GM11168 (cell line): ENCODE measurements around the gene RBM20.

Experiments
- in situ Hi-C: fragments of 300-500 bp; cut with MboI; formaldehyde crosslinking; loops from one replicate; pipeline ENCODE4 v1.12.0; 2022; ENCODE audit warnings: low sequenced_read_pairs; ENCODE audit not compliant: unreplicated experiment

RBM20 gene

DNA sequence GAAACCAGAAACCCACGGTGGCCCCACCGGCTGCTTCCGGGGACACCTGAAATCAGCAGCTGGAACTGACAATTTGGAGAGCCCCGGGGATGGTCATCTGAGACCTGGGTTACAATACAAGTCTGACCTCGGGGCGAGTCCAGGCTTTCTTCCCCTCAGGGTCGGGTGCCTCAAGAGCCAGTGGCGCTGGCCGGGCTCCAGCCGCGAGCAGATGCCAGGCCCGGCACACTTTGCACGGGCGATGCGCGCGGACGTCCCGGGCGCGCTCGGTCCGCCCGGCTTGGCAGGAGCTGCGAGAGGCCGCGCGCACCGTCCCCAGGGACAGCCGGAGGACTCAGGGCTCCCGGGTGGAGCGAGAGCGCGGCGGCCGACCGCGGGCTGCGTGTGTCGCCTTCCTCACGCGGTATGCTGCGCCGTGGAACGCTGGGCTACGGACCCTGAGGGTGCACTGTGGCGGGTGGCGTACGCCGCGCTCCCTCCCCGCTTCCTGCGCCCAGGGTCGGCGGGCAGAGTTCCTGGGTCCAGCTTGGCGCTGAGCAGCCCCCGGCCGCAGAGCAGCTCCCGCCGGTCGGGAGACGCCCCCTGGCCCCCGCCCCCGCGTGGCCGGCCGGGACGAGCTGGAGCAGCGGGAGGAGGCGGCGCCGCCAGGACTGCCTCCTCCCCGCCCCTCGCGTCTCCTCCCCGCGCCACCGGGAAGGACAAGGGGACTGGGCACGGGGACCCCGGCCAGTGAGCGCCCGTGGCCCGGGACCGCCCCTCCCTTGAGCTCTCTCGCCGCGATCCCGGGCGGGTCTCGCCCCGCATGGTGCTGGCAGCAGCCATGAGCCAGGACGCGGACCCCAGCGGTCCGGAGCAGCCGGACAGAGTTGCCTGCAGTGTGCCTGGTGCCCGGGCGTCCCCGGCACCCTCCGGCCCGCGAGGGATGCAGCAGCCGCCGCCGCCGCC, at the start of gene RBM20:
TSS of gene RBM20 (plus strand) at position 684 of the 945 bp plus-strand sequence. CDS start at position 803, 119 bp downstream.
- in situ Hi-C loops = no loop called here

DNA sequence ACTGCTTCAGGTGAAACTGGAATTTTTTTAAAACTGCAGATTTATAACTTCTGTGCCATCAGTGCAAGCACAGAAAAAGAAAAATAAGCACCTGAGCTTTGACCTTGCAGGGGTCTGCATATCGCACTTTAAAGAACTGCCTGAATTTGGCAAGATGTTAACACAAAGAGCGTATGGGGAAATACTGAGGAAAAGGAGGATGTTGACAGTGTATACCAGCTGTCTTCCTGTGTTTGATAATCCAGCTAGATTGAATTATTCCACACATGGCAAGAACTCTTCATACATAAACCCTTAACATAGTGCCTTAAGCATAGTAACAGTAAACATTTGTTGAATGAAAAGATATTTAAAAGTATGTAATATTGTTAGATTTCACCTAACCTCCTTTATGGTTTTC, 46.7 kb upstream of the RBM20 start:
- in situ Hi-C loops = no loop called here

DNA sequence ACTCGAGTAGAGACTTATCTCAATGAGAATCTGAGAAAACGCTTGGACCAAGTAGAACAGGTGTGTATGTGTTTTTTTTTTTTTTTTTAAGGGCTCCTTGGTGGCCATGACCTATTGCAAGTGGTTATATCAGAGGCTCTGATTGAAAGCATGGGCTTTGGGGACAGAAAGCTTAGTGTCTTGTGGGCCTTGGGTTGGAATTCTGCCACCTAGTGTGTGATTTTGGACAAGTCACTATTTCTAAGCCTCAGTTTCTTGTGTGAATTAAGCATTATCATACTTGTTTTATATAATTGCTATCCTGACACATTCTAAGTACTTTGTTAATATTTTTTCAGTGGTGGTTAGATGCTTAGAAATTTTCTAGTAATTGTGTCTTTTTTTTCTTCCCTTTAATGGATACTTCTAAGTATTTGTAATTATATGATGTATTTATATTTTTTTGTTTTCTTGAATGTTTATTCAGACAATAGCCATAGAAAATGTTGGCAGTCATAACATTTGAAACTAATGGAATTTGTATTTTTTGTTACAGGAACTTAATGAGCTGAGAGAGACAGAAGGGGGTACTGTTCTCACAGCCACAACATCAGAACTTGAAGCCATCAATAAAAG, 43.5 kb upstream of the RBM20 start:
- in situ Hi-C loops = loop anchor here (25.0 kb wide), 1 partner anchor 287 kb away; no protein-coding TSS in a partner anchor

DNA sequence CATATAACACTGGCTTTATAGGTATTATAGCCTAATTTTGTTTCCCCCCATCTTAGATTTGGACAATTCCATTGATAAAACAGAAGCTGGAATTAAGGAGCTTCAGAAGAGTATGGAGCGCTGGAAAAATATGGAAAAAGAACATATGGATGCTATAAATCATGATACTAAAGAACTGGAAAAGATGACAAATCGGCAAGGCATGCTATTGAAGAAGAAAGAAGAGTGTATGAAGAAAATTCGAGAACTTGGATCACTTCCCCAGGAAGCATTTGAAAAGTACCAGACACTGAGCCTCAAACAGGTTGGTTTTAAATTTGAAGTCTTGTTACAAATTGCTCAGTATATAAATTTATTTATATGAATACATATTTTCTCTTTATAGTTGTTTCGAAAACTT, 42.6 kb upstream of the RBM20 start:
- in situ Hi-C loops = loop anchor here (25.0 kb wide), 1 partner anchor 286 kb away; no protein-coding TSS in a partner anchor

DNA sequence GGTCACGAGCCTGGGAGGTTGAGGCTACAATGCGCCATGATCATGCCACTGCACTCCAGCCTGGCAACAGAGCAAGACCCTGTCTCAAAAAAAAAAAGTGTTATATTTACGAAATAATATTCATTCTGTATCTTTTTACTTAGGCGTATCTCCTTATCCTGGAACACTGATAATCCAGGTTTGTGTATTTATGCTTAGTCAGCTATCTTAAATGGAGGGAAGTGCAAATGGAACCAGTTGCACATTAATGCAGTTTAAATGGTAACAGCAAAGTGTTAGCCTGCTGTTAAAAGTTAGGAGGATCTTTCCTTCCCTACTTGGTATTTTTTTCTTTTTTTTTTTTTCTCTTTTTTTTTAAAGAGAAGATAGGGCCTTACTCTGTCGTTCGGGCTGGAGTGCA, 36.0 kb upstream of the RBM20 start:
- in situ Hi-C loops = loop anchor here (25.0 kb wide), 1 partner anchor 279 kb away; no protein-coding TSS in a partner anchor

DNA sequence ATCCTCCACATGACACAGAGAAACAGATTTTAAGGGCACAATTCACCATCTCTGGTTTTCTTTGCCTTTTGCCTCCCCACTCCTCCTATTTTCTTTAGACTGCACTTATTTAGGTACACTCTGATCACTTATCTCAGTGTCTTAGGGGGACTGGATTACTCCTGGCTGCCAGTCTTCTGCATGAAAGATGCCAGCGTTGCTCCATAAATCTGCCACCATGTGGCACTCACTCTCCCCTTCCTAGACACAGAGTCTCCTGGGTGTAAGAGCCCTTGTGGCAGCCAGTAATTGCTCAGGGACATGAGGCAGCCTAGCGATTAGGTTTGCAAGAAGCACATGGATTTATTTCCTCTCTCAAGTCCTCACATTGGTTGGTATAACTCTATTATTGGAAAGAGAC, 34.5 kb upstream of the RBM20 start:
- in situ Hi-C loops = loop anchor here (5.0 to 25.0 kb wide), 2 partner anchors 48 to 278 kb away; no protein-coding TSS in a partner anchor

DNA sequence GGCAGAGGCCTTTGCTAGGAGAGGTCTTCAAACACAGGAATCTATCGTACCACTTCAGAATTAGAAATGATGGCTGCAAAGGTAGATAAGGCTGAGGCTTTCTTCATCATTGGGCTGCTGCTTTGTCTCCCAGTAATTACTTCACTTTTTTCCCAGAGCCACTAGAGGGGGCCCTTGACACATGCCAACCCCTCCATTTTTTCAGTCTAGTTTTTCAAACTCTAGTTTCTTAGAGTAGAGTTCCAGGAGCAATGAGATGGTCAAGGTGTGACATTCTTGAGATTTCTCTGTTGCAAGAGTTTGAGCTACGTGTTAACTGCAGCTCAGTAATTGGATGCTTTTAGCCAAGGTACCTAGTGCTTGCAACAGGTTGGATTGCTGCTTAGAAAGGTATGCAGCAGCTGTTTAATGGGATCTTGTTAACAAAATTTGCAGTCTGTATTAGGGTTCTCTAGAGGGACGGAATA, 33.8 kb upstream of the RBM20 start:
- in situ Hi-C loops = loop anchor here (5.0 to 25.0 kb wide), 2 partner anchors 47 to 277 kb away; no protein-coding TSS in a partner anchor

DNA sequence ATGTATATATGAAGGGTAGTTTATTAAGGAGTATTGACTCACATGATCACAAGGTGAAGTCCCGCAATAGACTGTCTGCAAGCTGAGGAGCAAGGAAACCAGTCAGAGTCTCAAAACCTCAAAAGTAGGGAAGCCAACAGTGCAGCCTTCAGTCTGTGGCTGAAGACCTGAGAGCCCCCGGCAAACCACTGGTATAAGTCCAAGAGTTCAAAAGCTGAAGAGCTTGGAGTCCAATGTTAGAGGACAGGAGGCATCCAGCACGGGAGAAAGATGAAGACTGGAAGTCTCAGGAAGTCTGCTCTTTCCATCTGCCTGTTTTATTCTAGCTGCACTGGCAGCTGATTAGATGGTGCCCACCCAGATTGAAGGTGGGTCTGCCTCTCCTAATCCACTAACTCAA, 33.4 kb upstream of the RBM20 start:
- in situ Hi-C loops = loop anchor here (5.0 to 25.0 kb wide), 2 partner anchors 47 to 277 kb away; no protein-coding TSS in a partner anchor

DNA sequence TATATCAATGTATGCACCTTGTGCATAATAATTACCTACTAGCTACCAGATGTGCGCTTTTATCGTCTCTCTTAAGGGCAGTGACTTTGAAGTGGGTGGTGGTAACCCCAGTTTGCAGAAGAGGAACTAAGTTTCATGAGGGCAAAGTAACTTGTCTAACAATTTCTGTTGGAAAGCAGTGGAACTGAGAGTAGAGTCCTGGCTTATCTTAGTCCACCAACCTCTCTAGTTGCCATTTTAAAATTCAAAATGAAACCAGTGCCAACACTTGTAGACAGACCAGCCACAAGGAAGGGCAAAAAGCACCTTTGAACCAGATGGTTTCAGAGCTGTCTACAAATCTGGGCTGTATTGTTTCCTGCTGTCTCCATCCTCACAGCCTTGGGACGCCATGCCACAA, 32.0 kb upstream of the RBM20 start:
- in situ Hi-C loops = loop anchor here (5.0 to 25.0 kb wide), 2 partner anchors 45 to 275 kb away; no protein-coding TSS in a partner anchor

DNA sequence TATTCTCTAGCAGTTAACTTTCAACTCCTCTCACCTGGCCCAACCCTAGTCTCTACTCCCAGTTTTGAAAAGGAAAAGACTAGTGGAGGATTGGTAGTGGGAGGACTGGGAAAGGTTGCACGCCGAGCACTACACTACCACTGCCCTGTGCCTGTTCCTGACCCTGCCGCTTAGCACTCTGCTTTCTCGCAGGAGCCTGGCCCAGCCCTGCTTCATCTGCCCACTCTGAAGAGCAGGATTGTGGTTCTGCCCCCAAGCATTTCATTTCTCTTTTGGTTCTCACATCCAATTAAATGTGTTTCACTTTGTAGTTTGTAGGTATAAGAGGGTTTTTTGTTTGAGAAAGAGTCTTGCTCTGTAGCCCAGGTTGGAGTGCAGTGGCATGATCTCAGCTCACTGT, 31.5 kb upstream of the RBM20 start:
- in situ Hi-C loops = loop anchor here (5.0 to 25.0 kb wide), 2 partner anchors 45 to 275 kb away; no protein-coding TSS in a partner anchor

DNA sequence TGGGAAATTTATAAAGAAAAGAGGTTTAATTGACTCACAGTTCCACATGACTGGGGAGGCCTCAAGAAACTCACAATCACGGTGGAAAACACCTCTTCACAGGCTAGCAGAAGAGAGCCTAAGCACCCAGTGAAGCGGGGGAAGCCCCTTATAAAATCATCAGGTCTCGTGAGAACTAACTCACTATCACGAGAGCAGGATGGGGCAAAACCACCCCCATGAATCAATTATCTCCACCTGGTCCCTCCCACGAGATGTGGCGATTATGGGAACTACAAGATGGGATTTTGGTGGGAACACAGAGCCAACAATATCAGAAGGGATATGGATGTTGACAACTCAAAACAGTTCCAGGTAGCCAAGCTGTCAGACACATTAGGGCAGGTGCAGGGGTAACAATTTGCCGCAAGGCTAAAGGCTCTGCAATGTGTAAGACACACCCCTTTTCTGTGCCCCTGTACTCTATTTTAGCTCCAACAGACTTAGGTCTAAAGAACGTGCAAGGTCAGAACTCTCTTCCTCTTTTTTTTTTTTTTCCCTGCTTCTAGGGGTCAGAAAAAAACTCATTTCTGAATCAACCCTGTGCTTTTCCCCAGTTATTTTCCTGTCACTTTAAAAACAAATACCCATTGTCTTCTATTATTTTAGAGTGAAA, 30.7 kb upstream of the RBM20 start:
- in situ Hi-C loops = loop anchor here (5.0 to 25.0 kb wide), 2 partner anchors 44 to 274 kb away; no protein-coding TSS in a partner anchor

DNA sequence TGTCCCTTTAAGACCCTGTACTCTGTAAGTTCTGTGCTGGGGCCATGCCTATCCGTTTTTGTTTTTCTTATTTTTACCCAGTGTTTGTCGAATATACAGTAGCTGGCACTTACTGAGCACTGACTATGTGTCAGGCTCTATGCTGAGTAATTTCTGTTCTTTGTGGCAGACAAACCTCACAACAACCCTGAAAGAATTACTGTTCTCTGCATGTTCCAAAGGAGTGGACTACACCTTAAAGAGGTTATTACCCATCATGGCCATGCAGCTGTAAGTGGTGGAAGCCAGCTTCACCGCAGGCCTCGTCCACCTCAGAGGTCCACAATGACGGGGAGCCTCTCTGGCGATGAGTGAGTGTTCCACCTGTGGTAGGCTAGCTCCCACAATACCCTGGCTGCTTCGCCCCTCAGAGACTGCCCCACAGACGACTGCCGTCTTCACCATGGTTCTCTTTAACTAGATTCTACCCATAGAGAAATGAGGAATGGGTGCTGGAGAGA, 30.1 kb upstream of the RBM20 start:
- in situ Hi-C loops = loop anchor here (5.0 to 25.0 kb wide), 2 partner anchors 43 to 273 kb away; no protein-coding TSS in a partner anchor

DNA sequence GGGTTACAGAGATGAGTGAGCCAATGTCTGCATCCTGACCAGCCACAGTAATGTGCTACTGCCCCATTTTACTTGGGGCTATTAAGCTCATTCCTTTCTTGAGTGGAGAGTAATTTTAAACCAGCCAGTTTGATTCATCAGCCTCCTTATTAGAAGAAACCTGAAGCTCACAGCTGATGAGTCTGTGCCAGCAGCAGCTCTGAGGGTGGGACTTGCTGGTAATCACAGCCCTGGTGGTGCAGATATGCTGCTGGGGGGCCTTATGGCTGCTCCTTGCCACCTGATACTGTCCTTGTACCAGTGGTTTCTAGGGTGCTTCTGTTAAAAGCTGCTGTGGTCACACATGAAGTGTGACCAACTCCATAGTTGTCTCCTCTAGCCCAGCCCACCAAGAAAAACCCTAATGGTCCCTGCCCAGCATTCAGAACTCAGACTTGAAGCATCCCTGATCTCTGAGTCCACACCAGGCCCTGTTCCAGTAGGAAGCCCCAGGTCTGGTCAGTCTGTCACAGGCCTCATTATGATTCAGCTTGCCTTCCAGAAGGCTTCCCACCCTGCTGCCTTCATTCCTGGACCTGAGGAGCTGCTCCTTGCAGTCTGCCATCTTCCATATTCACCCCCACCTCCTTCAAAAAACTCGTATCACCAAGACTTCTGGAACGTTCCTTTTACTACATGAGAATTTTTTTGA, 28.9 kb upstream of the RBM20 start:
- in situ Hi-C loops = loop anchor here (25.0 kb wide), 1 partner anchor 272 kb away; no protein-coding TSS in a partner anchor

DNA sequence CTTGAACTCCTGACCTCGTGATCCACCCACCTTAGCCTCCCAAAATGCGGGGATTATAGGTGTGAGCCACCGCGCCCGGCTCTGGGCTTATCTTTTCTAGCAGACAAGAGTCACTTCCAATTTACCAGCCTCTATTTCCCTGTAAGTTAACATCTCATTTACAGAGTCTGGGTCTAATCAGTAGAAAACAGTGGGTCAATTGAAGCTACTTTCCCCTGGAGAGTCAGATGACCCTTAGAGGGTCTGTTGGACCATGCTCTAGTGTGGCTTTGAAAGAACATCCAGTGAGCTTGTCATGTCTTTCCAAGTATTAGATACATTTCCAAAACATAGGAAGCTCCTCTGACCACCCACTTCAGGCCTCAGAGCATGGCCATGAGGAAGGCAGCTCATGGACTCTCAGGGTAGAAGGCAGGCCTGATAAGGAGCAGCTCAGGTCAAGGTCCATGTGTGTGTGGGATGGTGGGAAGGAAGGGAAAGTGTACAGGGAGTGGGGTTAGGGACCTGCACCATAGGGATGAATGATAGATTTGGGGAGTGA, 27.6 kb upstream of the RBM20 start:
- in situ Hi-C loops = loop anchor here (25.0 kb wide), 1 partner anchor 271 kb away; no protein-coding TSS in a partner anchor

DNA sequence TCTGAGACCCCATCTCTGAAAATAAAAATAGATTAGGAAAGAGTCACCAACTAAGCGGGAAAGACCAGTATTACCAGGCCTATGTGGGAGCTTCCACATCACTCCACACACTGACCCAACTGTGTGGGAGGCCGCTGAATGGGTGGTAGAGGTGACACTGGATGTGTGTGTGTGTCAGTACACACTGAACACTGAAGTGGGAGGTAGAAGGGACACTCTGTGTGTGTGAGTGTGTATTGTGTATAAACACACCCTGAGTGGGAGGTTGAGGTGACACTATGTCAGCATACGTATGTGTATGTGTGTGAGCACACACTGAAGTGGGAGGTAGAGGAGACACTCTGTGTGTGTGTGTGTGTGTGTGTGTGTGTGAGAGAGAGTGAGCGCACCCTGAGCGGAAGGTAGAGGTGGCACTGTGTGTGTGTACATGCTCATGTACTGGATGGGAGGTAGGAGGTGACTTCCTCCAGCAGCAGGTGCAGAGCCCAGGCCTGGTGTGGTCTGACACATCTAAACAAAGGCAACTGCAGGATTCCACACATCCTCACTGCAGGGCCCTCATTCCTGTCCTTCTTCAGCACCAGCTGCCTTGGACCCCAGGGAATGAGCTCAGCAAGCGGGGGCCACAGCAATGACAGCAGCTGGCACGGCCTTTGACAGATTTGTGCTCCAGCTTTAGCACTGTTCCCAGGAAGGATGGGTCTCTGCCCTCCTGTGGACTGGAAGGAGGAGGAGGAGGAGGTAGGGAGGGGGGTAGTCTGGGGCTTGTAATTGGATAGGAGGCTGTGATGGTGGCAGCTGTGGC, 26.5 kb upstream of the RBM20 start:
- in situ Hi-C loops = loop anchor here (25.0 kb wide), 1 partner anchor 270 kb away; no protein-coding TSS in a partner anchor

DNA sequence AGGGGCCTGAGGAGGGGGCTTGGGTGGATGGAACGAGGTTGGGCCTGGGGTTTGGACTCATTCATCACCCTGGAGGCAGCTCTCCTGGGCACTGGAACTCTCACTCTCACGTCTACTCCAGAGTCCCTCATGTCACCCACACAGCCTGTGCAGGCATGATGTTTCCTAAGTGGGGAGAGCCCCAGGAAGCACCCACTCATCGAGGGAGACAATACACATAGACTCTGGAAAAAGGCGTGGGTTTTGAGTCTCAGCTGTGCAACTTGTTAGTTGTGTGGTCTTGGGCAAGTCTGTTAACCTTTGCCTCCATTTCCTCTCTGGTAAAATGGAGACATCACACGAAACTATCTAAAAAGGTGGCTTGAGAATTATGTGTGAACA, 25.9 kb upstream of the RBM20 start:
- in situ Hi-C loops = loop anchor here (25.0 kb wide), 1 partner anchor 269 kb away; no protein-coding TSS in a partner anchor

DNA sequence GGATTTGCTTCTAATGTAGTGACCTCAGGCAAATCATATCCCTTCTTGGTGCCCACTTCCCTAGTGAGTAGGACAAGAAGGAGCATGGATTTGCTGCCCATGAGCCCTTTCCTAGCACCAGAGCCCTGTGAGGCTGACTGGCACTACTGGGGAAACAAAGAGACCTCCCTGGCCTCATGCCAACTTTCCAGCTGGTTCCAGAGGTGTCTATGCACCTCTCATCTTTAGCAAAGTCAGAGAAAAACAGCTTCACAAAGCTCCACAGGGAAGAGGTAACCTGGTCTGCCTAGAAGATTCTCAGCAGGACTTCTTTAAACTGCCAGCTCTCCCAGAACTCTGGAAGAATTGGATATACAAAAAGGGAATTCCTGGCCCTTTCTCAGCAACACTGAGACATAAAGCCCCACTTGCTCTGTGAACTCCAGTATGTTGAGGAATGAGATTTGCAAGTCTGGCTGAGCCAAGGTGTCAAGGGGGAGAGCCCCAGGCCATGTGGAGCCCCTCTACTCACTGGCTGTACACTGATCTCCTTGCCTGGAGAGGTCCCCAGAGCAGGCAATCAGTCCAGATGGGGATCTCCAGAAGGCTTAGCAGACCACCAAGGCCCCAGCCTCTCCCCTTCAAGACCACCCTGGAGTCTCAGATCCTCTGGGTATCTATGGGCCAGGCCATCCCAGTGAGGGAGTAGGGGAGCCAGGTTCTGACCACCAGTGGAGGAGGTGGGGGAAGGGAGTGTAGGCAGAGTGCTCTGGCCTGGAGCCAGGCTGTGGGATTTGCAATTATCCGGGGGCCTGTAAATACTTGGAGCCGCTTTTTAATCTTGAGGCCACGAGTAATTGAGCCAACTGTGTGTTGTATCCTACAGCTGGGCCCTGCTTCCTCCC, 24.4 kb upstream of the RBM20 start:
- in situ Hi-C loops = loop anchor here (25.0 kb wide), 1 partner anchor 268 kb away; no protein-coding TSS in a partner anchor
